GM18520 (cell line): ENCODE results near the gene ARHGAP24.
"Not testable (repeated sequence)": the region's sequence is repeated elsewhere in the genome, so short reads cannot be mapped to it uniquely, and the experiment has no call there.

ENCODE experiments used
- ATAC-seq: cut with Tn5 transposase; IDR thresholded peaks from one replicate; pipeline ENCODE4 v1.9.1; 2021; ENCODE audit not compliant: unreplicated experiment

ARHGAP24 gene

DNA sequence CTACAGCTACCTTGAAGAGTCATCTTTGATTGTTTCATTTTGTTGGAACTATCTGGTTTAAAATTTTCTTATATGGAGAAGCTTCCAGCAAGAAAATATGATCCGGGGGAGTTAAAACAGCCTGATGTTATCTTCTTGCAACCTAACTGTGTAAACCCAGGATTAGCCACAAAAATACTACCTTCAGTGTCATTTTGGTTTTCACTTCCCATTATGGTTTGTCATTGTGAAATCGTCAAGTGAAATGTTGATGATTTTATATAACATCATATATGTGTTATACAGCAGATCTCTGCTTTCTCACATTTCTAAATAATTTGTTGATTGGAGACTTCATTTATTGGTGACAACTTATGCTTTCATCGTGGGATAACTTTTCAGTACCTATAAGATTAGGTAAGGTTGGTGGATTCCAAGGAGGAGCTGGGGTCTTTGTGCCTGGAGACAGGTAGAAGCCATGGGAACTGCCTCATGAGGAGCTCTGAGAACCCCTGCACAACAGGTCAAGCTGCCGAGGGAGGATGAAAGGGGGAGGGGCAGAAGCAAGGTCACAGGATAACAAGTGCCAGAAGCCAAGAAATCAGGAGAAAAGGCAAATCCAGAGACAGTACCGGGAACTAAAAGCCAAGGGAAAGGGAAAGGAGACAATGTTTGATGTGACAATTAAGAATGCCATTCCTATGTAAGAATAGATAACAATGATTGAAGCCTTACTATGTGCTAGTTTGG, 7.2 kb downstream of the ARHGAP24 start:
- no peak for ATAC-seq

DNA sequence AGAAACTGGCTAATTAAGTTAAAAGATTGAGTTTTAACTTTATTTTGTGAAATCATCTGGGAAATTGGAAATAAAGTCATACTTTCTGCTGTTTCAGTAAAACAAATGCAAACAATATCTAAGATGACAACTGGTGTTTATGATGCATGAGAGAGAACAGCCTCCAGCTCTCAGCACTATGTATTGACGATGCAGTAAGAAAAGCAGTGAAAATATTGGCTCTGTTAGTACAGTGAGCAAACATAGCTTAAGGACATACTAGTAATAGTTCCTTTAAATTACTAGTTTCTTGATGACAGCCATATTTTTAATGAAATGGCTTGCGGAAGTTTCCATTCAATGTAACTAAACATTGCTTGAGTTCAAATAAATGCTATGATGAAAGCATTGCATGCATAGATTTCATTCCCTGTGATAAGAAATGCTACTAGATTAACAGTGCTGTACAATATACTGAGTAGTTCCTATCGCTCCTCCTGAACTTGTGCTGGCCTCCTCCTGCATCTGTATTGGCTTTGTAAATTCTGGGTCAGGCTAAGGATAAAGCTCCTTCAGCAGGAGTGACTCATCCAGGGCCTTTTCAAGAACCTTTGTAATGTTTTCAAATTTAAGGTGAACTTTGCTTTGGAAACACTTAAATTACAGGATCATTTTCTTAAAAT, 11.6 kb downstream of the ARHGAP24 start:
- no peak for ATAC-seq

DNA sequence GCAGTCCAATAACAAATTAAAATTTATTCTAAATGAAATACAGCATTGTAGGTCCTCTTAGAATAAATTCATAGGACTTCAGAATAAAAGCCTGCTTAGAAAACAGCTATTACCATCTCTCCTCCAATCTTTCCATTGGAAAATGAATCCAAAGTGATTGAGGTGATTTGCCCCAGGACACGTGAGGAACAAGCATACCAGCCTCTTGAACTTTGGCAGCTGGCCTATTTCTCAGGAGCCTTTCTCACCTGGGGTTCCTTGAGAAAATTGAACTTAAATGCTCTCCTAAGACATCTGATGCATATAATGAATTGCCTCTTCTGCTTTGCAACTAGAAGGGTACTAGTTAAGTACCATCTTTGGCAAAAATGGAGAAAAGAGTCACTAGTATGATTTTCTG, 13.5 kb downstream of the ARHGAP24 start:
- no peak for ATAC-seq

DNA sequence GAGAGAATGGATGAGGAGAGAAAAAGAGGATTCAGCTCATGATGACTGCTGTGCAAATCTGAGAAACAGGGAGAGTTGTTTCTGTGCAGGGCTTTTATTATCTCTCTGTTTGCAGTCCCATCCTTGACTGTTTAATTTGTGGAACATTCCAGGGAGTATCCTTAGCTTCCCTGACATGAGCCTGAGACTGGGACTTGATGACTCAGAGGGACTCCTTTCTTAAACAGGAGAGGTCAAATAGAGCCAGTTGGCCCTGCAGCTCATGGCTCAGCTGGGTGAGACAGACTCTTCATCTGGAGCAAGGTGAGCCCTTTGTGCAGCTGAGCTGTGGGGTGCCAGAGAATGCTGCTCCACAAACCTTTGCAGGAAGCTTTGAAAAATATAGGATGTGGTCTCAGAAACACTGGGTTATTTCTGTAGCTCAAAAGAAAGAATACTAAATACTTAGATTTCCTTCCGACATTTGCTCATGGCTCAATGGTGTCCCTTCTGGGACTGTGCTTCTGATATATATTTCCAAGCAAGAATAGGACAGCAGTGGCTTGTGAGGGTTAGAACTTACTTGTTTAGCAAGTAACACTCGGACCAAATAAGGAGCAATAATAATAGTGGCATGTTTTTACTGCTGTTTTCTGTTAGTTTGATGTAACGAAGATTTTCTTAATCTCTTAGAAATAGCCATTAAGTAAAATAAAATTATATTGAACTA, 14.5 kb downstream of the ARHGAP24 start:
- ATAC-seq, result no peak

DNA sequence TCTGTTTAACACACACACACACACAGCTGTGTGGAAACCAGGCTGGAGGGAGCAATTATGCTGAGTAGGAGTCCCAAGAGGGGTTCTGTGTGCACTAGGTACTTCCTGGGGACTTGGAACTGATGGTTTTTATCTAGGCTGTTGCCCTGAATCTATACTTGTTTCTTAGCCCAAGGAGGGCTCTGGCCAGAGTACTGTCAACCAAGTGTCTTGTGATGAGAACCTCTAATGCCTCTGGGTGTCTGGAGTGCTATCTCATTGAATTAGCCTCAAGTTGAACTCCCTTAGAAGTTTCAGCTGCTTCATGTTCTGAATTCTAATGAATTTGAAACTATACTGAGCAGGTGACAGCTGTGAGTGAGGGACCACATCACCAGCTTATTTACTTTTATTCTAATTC, 16.6 kb downstream of the ARHGAP24 start:
- peak; percentile 49 for ATAC-seq

DNA sequence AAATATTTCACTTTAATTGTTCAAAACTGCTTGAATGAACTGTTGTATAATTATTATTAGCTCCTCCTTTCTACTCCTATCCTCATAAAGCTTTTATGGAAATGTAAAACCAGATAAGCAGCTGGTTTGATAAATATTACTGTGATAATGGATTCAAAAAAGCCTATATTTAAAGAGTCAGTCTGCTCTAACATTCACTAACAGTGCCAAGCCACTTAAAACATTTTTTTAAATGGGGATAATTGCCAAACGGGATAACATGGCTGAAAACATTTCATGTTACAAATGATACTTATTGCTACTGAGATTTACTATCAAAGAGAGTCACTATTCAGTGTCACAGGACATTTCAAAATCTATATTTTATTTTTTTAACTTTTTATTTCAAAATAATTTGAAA, 17.4 kb downstream of the ARHGAP24 start:
- ATAC-seq, result no peak

DNA sequence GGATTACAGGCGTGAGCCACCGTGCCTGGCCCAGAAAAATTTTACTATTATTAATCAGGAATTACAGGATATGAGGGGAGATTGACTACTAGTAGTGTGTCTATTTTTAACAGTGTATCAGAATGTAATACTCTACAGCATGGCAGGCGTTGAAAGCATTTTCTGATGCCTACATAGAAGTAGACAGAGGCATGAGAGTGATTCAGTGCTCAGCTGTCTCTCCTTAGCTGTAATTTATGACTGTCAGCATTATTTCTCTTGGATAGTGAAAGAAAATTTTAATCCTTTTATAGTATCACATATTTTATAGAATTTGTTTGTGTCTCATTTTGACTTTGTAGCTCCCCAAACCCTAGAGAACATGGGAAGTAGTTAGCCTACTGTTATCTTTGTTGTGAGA, 20.7 kb downstream of the ARHGAP24 start:
- ATAC-seq, result no peak

DNA sequence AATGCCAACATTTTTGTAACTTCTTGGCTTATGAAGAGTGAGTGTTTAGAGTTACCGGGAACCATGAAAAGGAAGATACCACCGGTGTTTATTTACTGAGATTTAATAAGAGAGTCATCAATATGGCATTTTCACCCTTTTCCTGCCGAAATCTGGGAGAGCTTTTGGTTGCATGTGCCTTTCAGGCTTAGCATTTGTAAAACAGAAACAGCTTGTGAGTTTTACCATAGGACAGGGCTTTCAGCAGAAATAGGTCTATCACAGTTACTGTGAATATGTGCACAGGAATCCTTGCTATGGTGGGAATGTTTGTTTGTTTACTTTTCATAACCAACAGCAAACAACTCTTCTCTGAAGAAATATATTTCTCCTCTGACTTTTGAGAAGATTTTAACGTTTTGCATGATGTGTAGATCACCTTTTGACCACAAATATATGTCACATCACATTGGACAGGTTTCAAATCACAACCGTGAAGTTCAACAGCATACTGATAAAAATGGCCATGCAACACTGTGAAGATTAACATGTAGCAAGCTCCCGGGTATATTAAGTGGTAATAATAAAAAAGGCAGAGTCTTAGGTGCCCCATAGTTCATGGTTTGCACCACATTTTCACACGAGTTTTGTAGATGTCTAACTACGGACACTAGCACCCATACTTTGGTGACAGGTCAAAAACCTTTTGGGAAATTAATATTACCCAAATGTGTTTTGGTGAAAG, 21.3 kb downstream of the ARHGAP24 start:
- ATAC-seq, result no peak

DNA sequence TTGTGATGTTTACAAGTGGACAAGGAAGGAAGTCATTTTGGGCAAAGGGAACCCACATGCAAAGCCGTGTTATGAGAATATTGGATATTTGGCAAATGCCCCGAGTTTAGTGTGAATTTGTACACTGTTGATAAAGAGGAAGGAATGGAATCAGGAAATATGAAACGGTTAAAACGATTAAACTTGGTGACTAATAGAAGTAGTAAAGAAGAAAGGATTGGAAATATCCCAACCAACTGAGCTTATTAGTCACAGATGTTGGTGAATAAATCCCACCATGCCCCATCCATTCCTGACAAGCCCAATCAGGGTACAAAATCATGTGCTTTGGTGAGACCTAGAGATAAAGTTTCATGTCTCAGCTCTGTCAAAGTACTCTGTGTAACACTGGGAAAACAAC, 22.0 kb downstream of the ARHGAP24 start:
- no peak for ATAC-seq

DNA sequence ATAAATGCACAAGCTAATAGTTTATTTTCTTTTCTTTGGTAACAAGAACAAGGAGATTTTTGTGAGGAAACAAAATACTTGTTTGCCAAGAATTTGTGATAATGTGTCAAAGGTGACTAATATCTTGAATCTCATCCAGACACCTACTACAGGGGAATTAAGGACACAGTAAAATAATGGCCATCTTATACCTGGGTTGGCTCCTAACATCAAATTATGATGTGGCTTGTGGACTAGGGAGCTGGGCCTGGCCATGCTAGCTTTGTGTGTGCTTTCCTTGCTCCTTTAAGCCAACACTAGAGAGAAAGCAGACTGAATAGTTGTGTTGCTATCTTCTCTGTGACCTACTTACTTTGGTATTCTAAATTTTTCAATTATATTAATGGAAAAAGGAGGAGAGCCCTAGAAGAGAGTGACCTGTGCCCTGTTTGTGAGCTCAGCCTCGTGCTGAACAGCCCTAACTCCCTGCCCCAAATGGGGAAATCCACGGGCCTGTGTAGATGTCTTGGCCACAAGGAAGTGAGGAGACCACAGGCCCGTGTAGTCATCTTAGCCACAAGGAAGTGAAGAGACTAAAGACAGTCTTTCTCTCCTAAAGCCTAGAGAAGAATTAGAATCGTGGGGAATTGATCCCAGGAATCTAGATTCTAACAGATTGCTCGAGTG, 23.3 kb downstream of the ARHGAP24 start:
- ATAC-seq, result peak; percentile 96

DNA sequence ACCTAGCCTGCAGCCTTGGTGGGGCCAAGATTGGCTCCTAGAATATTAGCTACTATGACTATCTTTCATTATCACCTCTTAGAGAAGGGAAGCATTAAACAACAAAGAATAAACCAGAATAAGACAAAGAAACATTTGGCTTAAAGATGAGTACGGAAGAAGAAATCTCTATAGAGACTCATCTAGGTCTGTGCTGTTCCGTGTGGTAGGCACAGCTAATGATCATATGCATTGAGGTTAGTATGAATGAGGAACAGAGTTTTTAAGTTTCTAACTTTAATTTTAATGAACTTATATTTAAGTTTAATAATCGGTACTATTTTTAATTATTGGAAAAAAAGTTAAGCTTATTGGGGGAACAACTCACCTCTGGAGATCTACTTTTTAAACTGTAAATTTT, 24.6 kb downstream of the ARHGAP24 start:
- no peak for ATAC-seq

DNA sequence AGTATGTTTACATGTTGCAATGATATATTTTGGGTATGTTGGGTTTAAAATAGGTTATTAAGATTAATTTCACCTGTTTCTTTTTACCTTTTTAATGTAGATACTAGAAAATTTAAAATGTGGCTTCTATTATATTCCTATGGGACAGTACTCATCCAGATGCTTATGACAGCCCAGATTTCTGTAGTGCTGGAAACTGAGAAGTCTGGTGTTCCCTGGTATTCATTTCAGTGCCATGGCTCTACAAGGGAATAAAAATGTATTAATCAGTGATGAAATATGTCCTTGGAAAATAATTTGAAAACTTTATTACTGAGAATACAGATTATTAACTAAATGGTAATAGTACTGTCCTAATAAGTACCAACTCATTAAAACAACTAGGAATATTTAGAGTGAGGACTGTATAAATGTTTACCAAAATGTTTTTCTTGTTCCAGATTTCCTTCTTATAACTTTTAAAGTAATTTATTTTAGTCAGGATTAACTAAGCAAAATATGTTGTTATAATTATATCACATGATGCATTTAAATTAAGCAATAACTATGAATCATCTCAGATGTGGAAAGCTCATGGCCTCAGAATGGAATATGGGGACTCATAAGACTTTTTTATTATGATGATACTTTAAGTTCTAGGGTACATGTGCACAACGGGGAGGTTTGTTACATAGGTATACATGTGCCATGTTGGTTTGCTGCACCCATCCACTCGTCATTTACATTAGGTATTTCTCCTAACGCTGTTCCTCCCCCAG, 25.3 kb downstream of the ARHGAP24 start:
- no peak for ATAC-seq

DNA sequence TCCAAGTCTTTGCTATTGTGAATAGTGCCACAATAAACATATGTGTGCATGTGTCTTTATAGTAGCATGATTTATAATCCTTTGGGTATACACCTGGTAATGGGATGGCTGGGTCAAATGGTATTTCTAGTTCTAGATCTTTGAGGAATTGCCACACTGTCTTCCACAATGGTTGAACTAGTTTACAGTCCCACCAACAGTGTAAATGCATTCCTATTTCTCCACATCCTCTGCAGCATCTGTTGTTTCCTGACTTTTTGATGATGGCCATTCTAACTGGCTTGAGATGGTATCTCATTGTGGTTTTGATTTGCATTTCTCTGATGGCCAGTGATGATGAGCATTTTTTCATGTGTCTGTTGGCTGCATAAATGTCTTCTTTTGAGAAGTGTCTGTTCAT, 26.2 kb downstream of the ARHGAP24 start:
- ATAC-seq, result not testable (repeated sequence)

DNA sequence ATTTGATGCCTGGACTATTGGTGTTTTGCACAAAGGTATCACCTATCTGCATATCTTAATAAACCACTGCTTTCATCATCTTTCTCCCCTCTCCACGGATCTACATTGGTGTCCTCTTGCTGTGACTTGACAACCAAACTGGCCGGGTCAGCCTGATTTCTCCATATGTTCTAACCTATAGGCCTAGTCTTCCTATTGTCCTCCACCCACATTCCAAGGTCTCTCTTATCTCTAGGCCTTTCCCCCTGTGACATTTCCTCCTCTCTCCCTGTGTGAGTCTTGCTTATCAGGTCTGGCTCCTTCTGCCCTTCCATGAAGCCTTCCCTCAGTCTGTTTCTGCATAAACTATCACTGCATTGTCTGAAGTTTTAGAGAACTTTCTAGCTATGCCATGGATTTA, 33.7 kb downstream of the ARHGAP24 start:
- ATAC-seq, result no peak

DNA sequence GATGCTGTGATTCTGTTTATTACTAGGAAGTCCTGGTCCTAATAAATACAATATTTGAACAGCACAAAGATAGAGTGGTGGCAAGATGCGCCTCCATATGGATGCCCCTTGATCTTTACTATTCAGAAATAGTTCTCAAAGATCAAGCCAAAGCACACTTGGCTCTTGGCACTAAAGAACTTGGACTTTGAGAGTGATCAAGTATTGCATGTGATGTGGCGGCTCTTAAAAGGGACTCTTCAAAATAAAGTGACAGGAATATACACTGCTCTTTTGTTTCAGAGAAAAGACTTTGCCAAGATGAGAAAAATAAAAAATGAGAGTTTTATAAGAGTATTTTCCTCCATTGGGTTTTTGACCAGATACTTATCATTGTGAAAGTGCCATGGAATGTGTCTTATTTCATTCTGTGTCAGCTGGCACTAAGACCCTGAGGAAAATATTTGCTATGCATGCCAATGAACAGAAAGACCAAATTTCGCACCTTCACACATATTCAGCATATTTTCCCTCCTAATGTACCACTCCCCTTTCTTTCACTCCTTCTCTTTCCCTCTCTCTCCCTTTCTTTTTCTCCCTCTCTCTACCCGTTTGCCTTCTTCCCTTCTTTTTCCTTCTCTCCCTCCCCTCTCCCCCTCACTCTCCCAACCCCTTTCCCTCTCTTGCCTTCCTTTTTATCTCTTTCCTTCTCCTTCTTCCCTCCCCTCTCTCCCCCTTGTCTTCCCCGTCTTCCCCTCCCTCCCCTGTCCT, 35.1 kb downstream of the ARHGAP24 start:
- ATAC-seq, result no peak

DNA sequence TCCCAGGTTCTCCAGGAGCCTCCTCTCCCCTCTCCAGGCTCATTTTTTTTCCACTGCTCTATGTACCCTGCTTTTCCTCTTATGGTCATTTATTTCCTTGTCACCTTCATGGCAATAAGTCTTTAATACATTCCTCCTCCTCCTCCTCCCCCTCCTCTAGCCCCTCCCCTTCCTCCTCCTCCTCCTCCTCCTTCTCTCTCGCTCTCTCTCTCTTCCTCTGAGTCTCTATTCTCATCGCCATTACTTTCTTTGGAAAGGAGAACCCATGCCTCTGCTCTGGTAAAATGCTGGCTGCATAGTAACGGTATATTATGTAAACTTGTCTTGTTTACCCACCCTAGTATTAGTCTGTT, 35.7 kb downstream of the ARHGAP24 start:
- no peak for ATAC-seq

DNA sequence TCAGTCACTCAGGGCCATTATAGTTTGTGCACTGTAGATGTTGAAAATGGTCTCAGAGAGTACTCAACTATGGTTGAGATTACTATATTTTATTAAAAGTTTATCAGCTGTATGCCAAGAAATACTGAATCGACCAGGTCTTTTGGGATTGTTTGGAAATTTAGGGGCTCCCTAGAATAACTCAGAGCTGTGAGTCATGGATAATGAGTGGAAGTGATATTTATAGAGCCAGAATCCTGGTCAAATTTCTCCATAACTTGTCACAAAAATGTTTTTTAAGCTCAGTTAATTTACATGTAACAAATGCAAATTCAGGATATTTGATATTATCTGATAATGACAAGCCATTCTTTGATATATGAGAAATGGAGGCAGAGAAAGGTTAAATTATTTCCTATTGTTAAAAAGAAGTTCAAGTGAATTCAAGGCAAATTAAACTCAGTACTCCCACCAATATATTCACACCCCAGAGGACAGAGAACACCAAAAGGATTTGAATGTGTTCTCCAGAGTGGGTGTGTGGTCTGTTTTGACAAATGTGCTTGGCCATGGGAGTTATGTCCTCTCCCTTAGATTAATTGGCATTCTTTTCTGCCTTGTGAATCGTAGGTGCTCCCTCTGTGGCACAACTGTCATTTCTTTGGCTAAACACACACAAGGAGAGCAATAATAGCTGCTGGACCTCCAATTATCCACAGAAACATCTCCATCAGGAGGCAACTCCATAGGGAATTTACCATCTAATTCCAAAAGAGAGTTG, 37.7 kb downstream of the ARHGAP24 start:
- ATAC-seq, result no peak

DNA sequence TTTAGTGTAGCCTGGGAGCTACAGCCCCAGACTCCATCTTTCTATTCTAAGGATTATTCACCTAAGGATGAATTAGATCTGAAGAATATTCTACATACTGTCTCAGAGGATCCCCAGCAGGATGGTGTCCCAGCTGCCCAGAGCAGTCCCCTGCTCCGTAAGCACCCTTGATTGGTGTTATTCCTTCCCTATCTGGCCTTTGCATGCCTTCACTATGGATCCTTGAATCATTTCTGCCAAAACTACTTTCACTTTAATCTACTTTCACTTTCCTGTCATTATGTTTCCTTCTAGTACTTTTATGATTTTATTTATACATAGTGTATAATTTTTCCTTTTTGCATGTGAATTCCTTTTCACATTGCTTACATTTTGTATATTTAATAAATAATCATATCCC, 39.2 kb downstream of the ARHGAP24 start:
- no peak for ATAC-seq

DNA sequence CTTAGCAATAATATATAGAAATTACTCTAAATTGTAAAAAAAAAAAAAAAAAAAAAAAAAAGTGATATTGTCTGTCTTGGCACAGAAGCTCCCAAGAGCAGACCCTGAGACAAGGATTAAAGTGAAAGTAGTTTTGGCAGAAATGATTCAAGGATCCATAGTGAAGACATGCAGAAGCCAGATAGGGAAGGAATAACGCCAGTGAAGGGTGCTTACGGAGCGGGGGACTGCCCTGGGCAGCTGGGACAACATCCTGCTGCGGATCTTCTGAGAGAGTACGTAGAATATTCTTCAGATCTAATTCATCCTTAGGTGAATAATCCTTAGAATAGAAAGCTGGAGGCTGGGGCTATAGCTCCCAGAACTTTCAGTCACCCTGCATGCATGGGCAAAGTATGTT, 39.8 kb downstream of the ARHGAP24 start:
- ATAC-seq, result no peak
